Upper lobe of left lung (tissue), 6 donors: ENCODE measurements around the gene OSTM1. TPM values are rescaled to one million over a fixed set of nuclear protein-coding genes. Genes with fewer than 3 reads are reported as not detected.

Experiments used
- ATAC-seq, 2 donors: fragments of 200-7000 bp; cut with Tn5 transposase; one replicate each; pipeline ENCODE4 v1.9.1; 2022; ENCODE audit warnings: mild to moderate bottlenecking in 2 of 2, moderate library complexity in 2 of 2; ENCODE audit not compliant: low FRiP score in 2 of 2
- DNase-seq, 2 donors: peaks; one replicate each; pipeline ENCODE4 v3.0.0-alpha.2; 2019 to 2020
- H3K27ac ChIP-seq, 4 donors: fragments of 200-600 bp; sonication (generic); one replicate each; pipeline ENCODE4 v1.5.1; 2016 to 2019
- H3K27me3 ChIP-seq, 4 donors: fragments of 200-600 bp; sonication (generic); one replicate each; pipeline ENCODE4 v1.5.1; 2017 to 2019
- H3K36me3 ChIP-seq, 4 donors: fragments of 200-600 bp; sonication (generic); one replicate each; pipeline ENCODE4 v1.5.1; 2016 to 2019
- H3K4me1 ChIP-seq, 4 donors: fragments of 200-600 bp; sonication (generic); one replicate each; pipeline ENCODE4 v1.5.1; 2018 to 2019
- H3K4me3 ChIP-seq, 4 donors: fragments of 200-600 bp; sonication (generic); one replicate each; pipeline ENCODE4 v1.5.1; 2017 to 2019; ENCODE audit warnings: mild to moderate bottlenecking in 2 of 4, moderate library complexity in 1 of 4
- H3K9me3 ChIP-seq, 4 donors: fragments of 200-600 bp; sonication (generic); one replicate each; pipeline ENCODE4 v1.5.1; 2018 to 2019
- CTCF ChIP-seq, 6 experiments: fragments of 450-650 bp in 4 of 6; fragments of 200-600 bp in 2 of 6; sonication (generic) in 2 of 6; IDR thresholded peaks; one replicate each; pipeline ENCODE4 v1.5.1; 2016 to 2019; ENCODE audit warnings: antibody characterized with exemption in 6 of 6
- EP300 ChIP-seq, 4 donors: sonication (generic); formaldehyde crosslinking; IDR thresholded peaks; one replicate each; pipeline ENCODE4 v1.5.1; 2017; ENCODE audit warnings: antibody characterized with exemption in 4 of 4, control low read depth in 2 of 4
- POLR2A ChIP-seq, 4 donors: fragments of 450-650 bp; IDR thresholded peaks; one replicate each; pipeline ENCODE4 v1.5.1; 2016 to 2017; ENCODE audit warnings: antibody characterized with exemption in 4 of 4, mild to moderate bottlenecking in 2 of 4
- POLR2AphosphoS5 ChIP-seq, 2 donors: sonication (generic); formaldehyde crosslinking; IDR thresholded peaks; one replicate each; pipeline ENCODE4 v1.5.1; 2017; ENCODE audit warnings: antibody characterized with exemption in 2 of 2
- WGBS, 2 donors: methylation state at CpG; one replicate each; pipeline ENCODE4 v1.1.5; 2017 to 2018; 5-methylcytosine and 5-hydroxymethylcytosine counted together
- total RNA-seq, 6 donors: library from RNA; depleted of rRNA in 4 of 6; stranded (reverse); fragments of >200 nt in 4 of 6; gene quantifications; one replicate each; pipeline versions ENCODE4 v1.1.0 to v1.2.1, GENCODE V29; 2016 to 2021
- donor health status: DM: no; HTN: no; CAD: no; lungs with moderate emphysema.
- donor health status: DM: no; HTN: yes; CAD: no; lungs with severe emphysema.

OSTM1 gene
- total RNA-seq, 6 donors from 2014 or later = 13.6 to 90.9 (median 49.9) TPM

GRCh38 chr6:108052706-108053105 is 21.8 kb downstream of the OSTM1 start:
- ATAC-seq (no peak), DNase-seq (no peak)
- Histone ChIP-seq H3K9me3 (no peaks in the 10 kb centered on the region), H3K27ac (no peak overlapping the region), H3K27me3 (no peaks in the 10 kb centered on the region), H3K4me1 (no peaks in the 10 kb centered on the region), H3K36me3 (peaks cover 0 to 36% (median 3%) of the 10 kb centered on the region in 4 donors), H3K4me3 (no peak overlapping the region)
- 91 to 95% methylated on average over 2 of the region's 2 CpGs for WGBS, 2 donors
- TF ChIP-seq POLR2A (IDR thresholded peaks at IDR 0.05) = no peak
- TF ChIP-seq CTCF (IDR thresholded peaks at IDR 0.05) = no peak
- TF ChIP-seq EP300 (IDR thresholded peaks at IDR 0.05) = no peak
- TF ChIP-seq POLR2AphosphoS5 (IDR thresholded peaks at IDR 0.05) = no peak

- TF ChIP-seq POLR2A (IDR thresholded peaks at IDR 0.05) = no peak
- no peak for TF ChIP-seq CTCF (IDR thresholded peaks at IDR 0.05)
- no peak for TF ChIP-seq EP300 (IDR thresholded peaks at IDR 0.05)
- no peak for TF ChIP-seq POLR2AphosphoS5 (IDR thresholded peaks at IDR 0.05)
- Histone ChIP-seq H3K4me3 (no peak overlapping the region), H3K9me3 (no peaks in the 10 kb centered on the region), H3K27ac (no peak overlapping the region), H3K27me3 (no peaks in the 10 kb centered on the region), H3K36me3 (peaks cover 0 to 44% (median 6%) of the 10 kb centered on the region in 4 donors), H3K4me1 (no peaks in the 10 kb centered on the region)
- ATAC-seq (no peak), DNase-seq (no peak)
Measured at GRCh38 chr6:108051481-108051880, 23.1 kb downstream of the OSTM1 start.

- WGBS, 2 donors = 89 to 94% methylated on average over 8 of the region's 8 CpGs
- TF ChIP-seq CTCF (IDR thresholded peaks at IDR 0.05) = no peak
- TF ChIP-seq POLR2AphosphoS5 (IDR thresholded peaks at IDR 0.05) = no peak
- no peak for TF ChIP-seq POLR2A (IDR thresholded peaks at IDR 0.05)
- TF ChIP-seq EP300 (IDR thresholded peaks at IDR 0.05) = no peak
- Histone ChIP-seq H3K4me1 (no peaks in the 10 kb centered on the region), H3K27ac (no peak overlapping the region), H3K9me3 (no peaks in the 10 kb centered on the region), H3K4me3 (no peak overlapping the region), H3K27me3 (no peaks in the 10 kb centered on the region), H3K36me3 (peaks cover 0 to 47% (median 17%) of the 10 kb centered on the region in 4 donors)
- DNase-seq = no peak
- no peak for ATAC-seq
Measured at GRCh38 chr6:108039681-108040080, 34.9 kb downstream of the OSTM1 start.

- WGBS, 2 donors = 86 to 94% methylated on average over 4 of the region's 4 CpGs
- Histone ChIP-seq H3K27me3 (no peaks in the 10 kb centered on the region), H3K9me3 (no peaks in the 10 kb centered on the region), H3K4me3 (no peak overlapping the region), H3K36me3 (peaks cover 0 to 32% (median 14%) of the 10 kb centered on the region in 4 donors), H3K27ac (no peak overlapping the region), H3K4me1 (no peaks in the 10 kb centered on the region)
- DNase-seq = no peak
- TF ChIP-seq POLR2AphosphoS5 (IDR thresholded peaks at IDR 0.05) (no peak), POLR2A (IDR thresholded peaks at IDR 0.05) (no peak), CTCF (IDR thresholded peaks at IDR 0.05) (no peak)
- ATAC-seq = no peak
Measured at GRCh38 chr6:108036884-108037283, 37.7 kb downstream of the OSTM1 start.

GRCh38 chr6:108031968-108032367 is 42.6 kb downstream of the OSTM1 start:
- no peaks in the 10 kb centered on the region for H3K27me3 ChIP-seq
- no peak overlapping the region for H3K4me3 ChIP-seq
- WGBS, 2 donors = 94 to 96% methylated on average over 10 of the region's 10 CpGs
- no peak overlapping the region for H3K27ac ChIP-seq
- no peak for ATAC-seq
- H3K4me1 ChIP-seq = no peaks in the 10 kb centered on the region
- H3K9me3 ChIP-seq = no peaks in the 10 kb centered on the region
- TF ChIP-seq POLR2A (IDR thresholded peaks at IDR 0.05) (no peak), CTCF (IDR thresholded peaks at IDR 0.05) (no peak), POLR2AphosphoS5 (IDR thresholded peaks at IDR 0.05) (no peak), EP300 (IDR thresholded peaks at IDR 0.05) (no peak)
- H3K36me3 ChIP-seq = peaks cover 0 to 5% (median 3%) of the 10 kb centered on the region in 4 donors
- peak in 1 of 2 donors; percentile 68 for DNase-seq
